Measurements from ENCODE around the gene LRRC36. TPM values are rescaled to one million over a fixed set of nuclear protein-coding genes. Genes with fewer than 3 reads are reported as not detected.

Gene LRRC36
- total and polyA plus RNA-seq, 10 of the 15 experiments (the other 5 are each of a cell fraction or from before 2014, with no cell fraction given) = 0.45 to 2.0 (median 0.75) TPM; not detected in 1

DNA sequence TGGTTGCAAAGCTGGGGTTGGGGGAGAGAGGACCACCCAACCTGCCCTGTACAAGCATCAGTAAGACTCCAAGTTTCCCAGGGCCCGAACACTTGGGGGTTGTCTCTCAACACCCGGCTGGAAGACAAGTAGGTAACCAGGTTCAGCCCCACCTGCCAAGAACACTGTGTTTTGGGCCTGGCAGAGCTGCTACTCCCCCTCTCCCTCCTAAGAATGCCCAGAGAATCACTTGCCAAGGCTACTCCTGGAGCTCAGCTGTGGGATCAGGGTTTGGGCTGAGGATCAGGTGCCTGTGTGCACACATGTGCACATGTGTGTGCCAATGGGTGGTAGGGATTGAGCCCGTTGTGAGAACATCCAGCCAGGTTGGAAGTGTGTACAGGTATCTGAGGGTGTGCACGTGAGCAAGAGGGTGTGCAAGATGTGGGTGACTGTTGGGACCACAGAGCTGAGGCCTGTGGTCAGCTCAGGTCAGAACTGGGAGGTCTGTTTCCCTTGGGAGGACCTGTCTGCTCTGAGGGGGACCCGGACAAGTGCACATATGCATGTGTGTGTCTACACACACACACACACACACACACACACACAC is 106.6 kb downstream of the LRRC36 start:
- no peak overlapping the region for H3K27ac ChIP-seq (ENCODE audit: control insufficient read depth, insufficient read depth)
- H3K4me1 ChIP-seq (ENCODE audit: control insufficient read depth, insufficient read depth, low read length) = peaks cover 25% of the 10 kb centered on the region
- H3K36me3 ChIP-seq (ENCODE audit: control insufficient read depth in 2 of 2, insufficient read depth in 2 of 2, low read length in 1 of 2) = no peaks in the 10 kb centered on the region; a peak in 3 of 4 replicates
- H2AFZ ChIP-seq (ENCODE audit: control insufficient read depth, low read depth, low read length) = no peak overlapping the region
- no peak overlapping the region for H3K4me3 ChIP-seq
- ATAC-seq (no peak), DNase-seq (ENCODE audit: low read depth, low spot score) (no peak), FAIRE-seq (no peak)
- ChIA-PET POLR2A (no interaction called here), CTCF (no interaction called here), SMC1A (ENCODE audit: uncharacterized antibody, unreplicated experiment) (interaction anchor here (1.2 kb wide), 1 partner anchor 31 kb away, joined by 4 read pairs; no protein-coding TSS in a partner anchor), RAD21 (ENCODE audit: unreplicated experiment) (no interaction called here)
- H3K79me2 ChIP-seq (ENCODE audit: control insufficient read depth, insufficient read depth, low read length) = no peaks in the 10 kb centered on the region
- in situ Hi-C loops (cut with MboI) (no loop called here), intact Hi-C loops (cut with micrococcal nuclease; ENCODE audit: unreplicated experiment) (no loop called here)
- H3K9me3 ChIP-seq (replicated peaks; ENCODE audit: control insufficient read depth, insufficient read depth, low read length) = no peaks in the 10 kb centered on the region
- H3K9ac ChIP-seq (ENCODE audit: control insufficient read depth, insufficient read depth, low read length) = no peak overlapping the region
- H4K20me1 ChIP-seq (ENCODE audit: control insufficient read depth, insufficient read depth) = no peaks in the 10 kb centered on the region
- no TSS peak for BruUV-seq (replicated peaks)
- TF ChIP-seq, protein P1, sequence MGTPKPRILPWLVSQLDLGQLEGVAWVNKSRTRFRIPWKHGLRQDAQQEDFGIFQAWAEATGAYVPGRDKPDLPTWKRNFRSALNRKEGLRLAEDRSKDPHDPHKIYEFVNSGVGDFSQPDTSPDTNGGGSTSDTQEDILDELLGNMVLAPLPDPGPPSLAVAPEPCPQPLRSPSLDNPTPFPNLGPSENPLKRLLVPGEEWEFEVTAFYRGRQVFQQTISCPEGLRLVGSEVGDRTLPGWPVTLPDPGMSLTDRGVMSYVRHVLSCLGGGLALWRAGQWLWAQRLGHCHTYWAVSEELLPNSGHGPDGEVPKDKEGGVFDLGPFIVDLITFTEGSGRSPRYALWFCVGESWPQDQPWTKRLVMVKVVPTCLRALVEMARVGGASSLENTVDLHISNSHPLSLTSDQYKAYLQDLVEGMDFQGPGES (IDR thresholded peaks at IDR 0.05) = no peak
- TF ChIP-seq SIX5 (IDR thresholded peaks at IDR 0.05; ENCODE audit: low read depth, low read length, severe bottlenecking) (no peak), BHLHE40 (IDR thresholded peaks at IDR 0.05; ENCODE audit: borderline replicate concordance in 1 of 2, low read depth in 2 of 2, low read length in 1 of 2) (peak; percentile 47 to 55; a peak in 3 of 4 replicates), RAD21 (IDR thresholded peaks at IDR 0.05; ENCODE audit: insufficient read depth, low read depth, low read length) (no peak), TCF7 (IDR thresholded peaks at IDR 0.05; ENCODE audit: borderline replicate concordance) (no peak)
- TF ChIP-seq, protein P2, sequence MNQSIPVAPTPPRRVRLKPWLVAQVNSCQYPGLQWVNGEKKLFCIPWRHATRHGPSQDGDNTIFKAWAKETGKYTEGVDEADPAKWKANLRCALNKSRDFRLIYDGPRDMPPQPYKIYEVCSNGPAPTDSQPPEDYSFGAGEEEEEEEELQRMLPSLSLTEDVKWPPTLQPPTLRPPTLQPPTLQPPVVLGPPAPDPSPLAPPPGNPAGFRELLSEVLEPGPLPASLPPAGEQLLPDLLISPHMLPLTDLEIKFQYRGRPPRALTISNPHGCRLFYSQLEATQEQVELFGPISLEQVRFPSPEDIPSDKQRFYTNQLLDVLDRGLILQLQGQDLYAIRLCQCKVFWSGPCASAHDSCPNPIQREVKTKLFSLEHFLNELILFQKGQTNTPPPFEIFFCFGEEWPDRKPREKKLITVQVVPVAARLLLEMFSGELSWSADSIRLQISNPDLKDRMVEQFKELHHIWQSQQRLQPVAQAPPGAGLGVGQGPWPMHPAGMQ (IDR thresholded peaks at IDR 0.05; ENCODE audit: borderline replicate concordance) = no peak
- peaks cover 11 to 14% of the 10 kb centered on the region in 2 experiments for H3K27me3 ChIP-seq (replicated peaks in 1 of 2; ENCODE audit: control insufficient read depth in 2 of 2, insufficient read depth in 2 of 2, low read length in 1 of 2)
- H3K4me2 ChIP-seq (ENCODE audit: control insufficient read depth, insufficient read depth) = no peak overlapping the region
- WGBS (ENCODE audit: insufficient coverage, insufficient replicate concordance, low lambda C conversion rate, missing lambda C conversion rate) = 73% methylated on average over 5 of the region's 5 CpGs

Small RNAs within 50 kb of the gene (small RNA-seq; reads per million reads assigned to genes)
- not detected for gene RNU1-123P

Other genes starting within 250 kb of the LRRC36 start
Only the 7 nearest of the 22 such genes appear.
- gene TMEM208, start 99.7 kb upstream of the LRRC36 start, total RNA-seq (2014; rRNA removed) = 37.9 and 48.4 TPM in 2 replicates
- gene TMEM208, start 99.7 kb upstream of the LRRC36 start, total RNA-seq (2014; rRNA removed; fragmentation: Illumina TruSeq; extraction: Trizol) = 34.1 and 35.0 TPM in 2 replicates
- gene TMEM208, start 99.7 kb upstream of the LRRC36 start, total RNA-seq (2021) = 45.9 and 46.8 TPM in 2 replicates
- 27.8 and 39.4 TPM in 2 replicates for gene TMEM208, start 99.7 kb upstream of the LRRC36 start, polyA plus RNA-seq (2011; rRNA removed)
- 25.1 and 42.6 TPM in 2 replicates for gene TMEM208, start 99.7 kb upstream of the LRRC36 start, polyA plus RNA-seq (2014; fragmentation: Illumina TruSeq; extraction: Trizol)
- gene TMEM208, start 99.7 kb upstream of the LRRC36 start, polyA plus RNA-seq (2014; fragmentation: Nextera tagmentation; extraction: Ambion mirVana) = 100 to 1,000 TPM; 169 to 244 TPM
- 51.1 and 59.8 TPM in 2 replicates for gene TMEM208, start 99.7 kb upstream of the LRRC36 start, polyA plus RNA-seq (2014; rRNA removed)
- 100 to 1,000 TPM; 128 to 143 TPM for gene TMEM208, start 99.7 kb upstream of the LRRC36 start, polyA plus RNA-seq (2016; fragmentation: Nextera tagmentation; extraction: Ambion mirVana)
- gene FHOD1, start 79.3 kb upstream of the LRRC36 start, total RNA-seq (2014; rRNA removed) = 26.0 and 31.7 TPM in 2 replicates
- 8.9 and 10.6 TPM in 2 replicates for gene FHOD1, start 79.3 kb upstream of the LRRC36 start, total RNA-seq (2014; rRNA removed; fragmentation: Illumina TruSeq; extraction: Trizol)
- gene FHOD1, start 79.3 kb upstream of the LRRC36 start, total RNA-seq (2021) = 65.6 and 65.7 TPM in 2 replicates
- 11.7 and 20.9 TPM in 2 replicates for gene FHOD1, start 79.3 kb upstream of the LRRC36 start, polyA plus RNA-seq (2011; rRNA removed)
- 10.0 and 18.5 TPM in 2 replicates for gene FHOD1, start 79.3 kb upstream of the LRRC36 start, polyA plus RNA-seq (2014; fragmentation: Illumina TruSeq; extraction: Trizol)
- 10 to 100 TPM in 1 of 2 experiments, 1 to 10 TPM in 1; 9.0 to 17.7 TPM for gene FHOD1, start 79.3 kb upstream of the LRRC36 start, polyA plus RNA-seq (2014; fragmentation: Nextera tagmentation; extraction: Ambion mirVana)
- gene FHOD1, start 79.3 kb upstream of the LRRC36 start, polyA plus RNA-seq (2014; rRNA removed) = 35.6 and 45.2 TPM in 2 replicates
- 10 to 100 TPM; 13.6 to 14.4 TPM for gene FHOD1, start 79.3 kb upstream of the LRRC36 start, polyA plus RNA-seq (2016; fragmentation: Nextera tagmentation; extraction: Ambion mirVana)
- 1.3 and 2.0 TPM in 2 replicates for gene SLC9A5, start 77.8 kb upstream of the LRRC36 start, total RNA-seq (2014; rRNA removed)
- 0.85 and 1.1 TPM in 2 replicates for gene SLC9A5, start 77.8 kb upstream of the LRRC36 start, total RNA-seq (2014; rRNA removed; fragmentation: Illumina TruSeq; extraction: Trizol)
- gene SLC9A5, start 77.8 kb upstream of the LRRC36 start, total RNA-seq (2021) = 2.4 and 3.2 TPM in 2 replicates
- 4.8 and 5.7 TPM in 2 replicates for gene SLC9A5, start 77.8 kb upstream of the LRRC36 start, polyA plus RNA-seq (2011; rRNA removed)
- 1.1 and 1.5 TPM in 2 replicates for gene SLC9A5, start 77.8 kb upstream of the LRRC36 start, polyA plus RNA-seq (2014; fragmentation: Illumina TruSeq; extraction: Trizol)
- gene SLC9A5, start 77.8 kb upstream of the LRRC36 start, polyA plus RNA-seq (2014; fragmentation: Nextera tagmentation; extraction: Ambion mirVana) = under 1 TPM; 0.26 to 0.27 TPM
- 2.3 and 2.7 TPM in 2 replicates for gene SLC9A5, start 77.8 kb upstream of the LRRC36 start, polyA plus RNA-seq (2014; rRNA removed)
- 1 to 10 TPM; 1.4 to 1.5 TPM for gene SLC9A5, start 77.8 kb upstream of the LRRC36 start, polyA plus RNA-seq (2016; fragmentation: Nextera tagmentation; extraction: Ambion mirVana)
- 0.93 and 2.6 TPM in 2 replicates for gene PLEKHG4, start 47.3 kb upstream of the LRRC36 start, total RNA-seq (2014; rRNA removed)
- 0.69 and 0.98 TPM in 2 replicates for gene PLEKHG4, start 47.3 kb upstream of the LRRC36 start, total RNA-seq (2014; rRNA removed; fragmentation: Illumina TruSeq; extraction: Trizol)
- gene PLEKHG4, start 47.3 kb upstream of the LRRC36 start, total RNA-seq (2021) = 1.0 and 3.1 TPM in 2 replicates
- 0.59 and 1.4 TPM in 2 replicates for gene PLEKHG4, start 47.3 kb upstream of the LRRC36 start, polyA plus RNA-seq (2011; rRNA removed)
- 0.54 TPM in 1 of 2 replicates, not detected in the other for gene PLEKHG4, start 47.3 kb upstream of the LRRC36 start, polyA plus RNA-seq (2014; fragmentation: Illumina TruSeq; extraction: Trizol)
- under 1 TPM; 0.14 to 0.24 TPM for gene PLEKHG4, start 47.3 kb upstream of the LRRC36 start, polyA plus RNA-seq (2014; fragmentation: Nextera tagmentation; extraction: Ambion mirVana)
- 1.7 and 1.8 TPM in 2 replicates for gene PLEKHG4, start 47.3 kb upstream of the LRRC36 start, polyA plus RNA-seq (2014; rRNA removed)
- 1 to 10 TPM in 1 of 2 experiments, under 1 TPM in 1; 0.64 to 1.1 TPM for gene PLEKHG4, start 47.3 kb upstream of the LRRC36 start, polyA plus RNA-seq (2016; fragmentation: Nextera tagmentation; extraction: Ambion mirVana)
- 5.2 and 5.5 TPM in 2 replicates for gene KCTD19, start 74 bp upstream of the LRRC36 start, total RNA-seq (2014; rRNA removed)
- 4.0 and 4.1 TPM in 2 replicates for gene KCTD19, start 74 bp upstream of the LRRC36 start, total RNA-seq (2014; rRNA removed; fragmentation: Illumina TruSeq; extraction: Trizol)
- 4.9 and 5.2 TPM in 2 replicates for gene KCTD19, start 74 bp upstream of the LRRC36 start, total RNA-seq (2021)
- gene KCTD19, start 74 bp upstream of the LRRC36 start, polyA plus RNA-seq (2011; rRNA removed) = 1.2 and 2.0 TPM in 2 replicates
- gene KCTD19, start 74 bp upstream of the LRRC36 start, polyA plus RNA-seq (2014; fragmentation: Illumina TruSeq; extraction: Trizol) = 6.3 and 7.7 TPM in 2 replicates
- gene KCTD19, start 74 bp upstream of the LRRC36 start, polyA plus RNA-seq (2014; fragmentation: Nextera tagmentation; extraction: Ambion mirVana) = 1 to 10 TPM; 1.6 to 2.5 TPM
- gene KCTD19, start 74 bp upstream of the LRRC36 start, polyA plus RNA-seq (2014; rRNA removed) = 8.0 and 8.9 TPM in 2 replicates
- 1 to 10 TPM; 3.0 to 3.8 TPM for gene KCTD19, start 74 bp upstream of the LRRC36 start, polyA plus RNA-seq (2016; fragmentation: Nextera tagmentation; extraction: Ambion mirVana)
- gene TPPP3, start 66.7 kb downstream of the LRRC36 start, total RNA-seq (2014; rRNA removed) = not detected in 2 replicates
- not detected in 2 replicates for gene TPPP3, start 66.7 kb downstream of the LRRC36 start, total RNA-seq (2014; rRNA removed; fragmentation: Illumina TruSeq; extraction: Trizol)
- not detected in 2 replicates for gene TPPP3, start 66.7 kb downstream of the LRRC36 start, total RNA-seq (2021)
- not detected in 2 replicates for gene TPPP3, start 66.7 kb downstream of the LRRC36 start, polyA plus RNA-seq (2011; rRNA removed)
- not detected in 2 replicates for gene TPPP3, start 66.7 kb downstream of the LRRC36 start, polyA plus RNA-seq (2014; fragmentation: Illumina TruSeq; extraction: Trizol)
- not detected for gene TPPP3, start 66.7 kb downstream of the LRRC36 start, polyA plus RNA-seq (2014; fragmentation: Nextera tagmentation; extraction: Ambion mirVana)
- gene TPPP3, start 66.7 kb downstream of the LRRC36 start, polyA plus RNA-seq (2014; rRNA removed) = not detected in 2 replicates
- gene TPPP3, start 66.7 kb downstream of the LRRC36 start, polyA plus RNA-seq (2016; fragmentation: Nextera tagmentation; extraction: Ambion mirVana) = under 1 TPM in 1 of 2 experiments, not detected in 1; 0.14 TPM
- 0.93 and 1.2 TPM in 2 replicates for gene ZDHHC1, start 89.7 kb downstream of the LRRC36 start, total RNA-seq (2014; rRNA removed)
- 0.31 TPM in 1 of 2 replicates, not detected in the other for gene ZDHHC1, start 89.7 kb downstream of the LRRC36 start, total RNA-seq (2014; rRNA removed; fragmentation: Illumina TruSeq; extraction: Trizol)
- 0.53 and 0.77 TPM in 2 replicates for gene ZDHHC1, start 89.7 kb downstream of the LRRC36 start, total RNA-seq (2021)
- gene ZDHHC1, start 89.7 kb downstream of the LRRC36 start, polyA plus RNA-seq (2011; rRNA removed) = 0.07 TPM in 1 of 2 replicates, not detected in the other
- gene ZDHHC1, start 89.7 kb downstream of the LRRC36 start, polyA plus RNA-seq (2014; fragmentation: Illumina TruSeq; extraction: Trizol) = 0.24 and 0.78 TPM in 2 replicates
- gene ZDHHC1, start 89.7 kb downstream of the LRRC36 start, polyA plus RNA-seq (2014; fragmentation: Nextera tagmentation; extraction: Ambion mirVana) = not detected
- gene ZDHHC1, start 89.7 kb downstream of the LRRC36 start, polyA plus RNA-seq (2014; rRNA removed) = 0.83 and 1.1 TPM in 2 replicates
- gene ZDHHC1, start 89.7 kb downstream of the LRRC36 start, polyA plus RNA-seq (2016; fragmentation: Nextera tagmentation; extraction: Ambion mirVana) = 1 to 10 TPM in 1 of 2 experiments, under 1 TPM in 1; 0.55 to 1.0 TPM